Parathyroid adenoma (tissue), 2 donors: ENCODE results near the gene TRIM71.
A peak's percentile ranks its signal among the peaks of the same experiment; 100 is the strongest.
"Not testable (repeated sequence)": the region's sequence is repeated elsewhere in the genome, so short reads cannot be mapped to it uniquely, and the experiment has no call there.

Experiments
- H2AFZ ChIP-seq: fragments of 300-600 bp; sonication (generic); one replicate; pipeline ENCODE4 v1.7.0; 2017; ENCODE audit warnings: antibody characterized with exemption, mild to moderate bottlenecking
- H3K27ac ChIP-seq: fragments of 300-600 bp; sonication (generic); one replicate; pipeline ENCODE4 v1.7.0; 2017
- H3K27me3 ChIP-seq: fragments of 300-600 bp; sonication (generic); one replicate; pipeline ENCODE4 v1.7.0; 2017; ENCODE audit warnings: low read length; ENCODE audit not compliant: control insufficient read depth, insufficient read depth
- H3K36me3 ChIP-seq: fragments of 300-600 bp; sonication (generic); one replicate; pipeline ENCODE4 v1.7.0; 2017; ENCODE audit warnings: low read length; ENCODE audit not compliant: control insufficient read depth, insufficient read depth
- H3K4me1 ChIP-seq: fragments of 300-600 bp; sonication (generic); one replicate; pipeline ENCODE4 v1.7.0; 2017; ENCODE audit warnings: control low read depth
- H3K4me2 ChIP-seq: fragments of 300-600 bp; sonication (generic); one replicate; pipeline ENCODE4 v1.7.0; 2017; ENCODE audit warnings: low read length
- H3K4me3 ChIP-seq: fragments of 300-600 bp; sonication (generic); one replicate; pipeline ENCODE4 v1.7.0; 2017; ENCODE audit warnings: low read depth, low read length
- H3K79me2 ChIP-seq: fragments of 300-600 bp; sonication (generic); one replicate; pipeline ENCODE4 v1.7.0; 2017; ENCODE audit warnings: control low read depth
- H3K9ac ChIP-seq: fragments of 300-600 bp; sonication (generic); one replicate; pipeline ENCODE4 v1.7.0; 2017; ENCODE audit warnings: mild to moderate bottlenecking
- H3K9me3 ChIP-seq: fragments of 300-600 bp; sonication (generic); one replicate; pipeline ENCODE4 v1.7.0; 2017; ENCODE audit warnings: low read length; ENCODE audit not compliant: control insufficient read depth
- CTCF ChIP-seq: fragments of 300-600 bp; sonication (generic); IDR thresholded peaks from one replicate; pipeline ENCODE4 v1.7.0; 2017; ENCODE audit warnings: antibody characterized with exemption, mild to moderate bottlenecking
- donor health status: primary hyperparathyroidism.

The TRIM71 gene

GRCh38 chr3:32842531-32842931, 24.7 kb downstream of the TRIM71 start:
- Histone ChIP-seq H3K27ac (no peak overlapping the region), H3K36me3 (no peaks in the 10 kb centered on the region), H3K79me2 (no peaks in the 10 kb centered on the region), H3K4me2 (no peak overlapping the region), H3K4me3 (no peak overlapping the region), H3K9ac (no peak overlapping the region), H3K4me1 (peaks cover 3% of the 10 kb centered on the region), H3K27me3 (no peaks in the 10 kb centered on the region), H3K9me3 (no peaks in the 10 kb centered on the region), H2AFZ (peak overlapping the region; percentile 34)
- TF ChIP-seq CTCF = no peak

GRCh38 chr3:32842987-32843386, 25.2 kb downstream of the TRIM71 start:
- Histone ChIP-seq H3K36me3 (no peaks in the 10 kb centered on the region), H3K4me2 (no peak overlapping the region), H3K27ac (no peak overlapping the region), H3K4me3 (no peak overlapping the region), H3K9ac (no peak overlapping the region), H3K4me1 (peaks cover 3% of the 10 kb centered on the region), H3K79me2 (no peaks in the 10 kb centered on the region), H3K9me3 (no peaks in the 10 kb centered on the region), H2AFZ (no peak overlapping the region), H3K27me3 (no peaks in the 10 kb centered on the region)
- TF ChIP-seq CTCF = no peak

DNA sequence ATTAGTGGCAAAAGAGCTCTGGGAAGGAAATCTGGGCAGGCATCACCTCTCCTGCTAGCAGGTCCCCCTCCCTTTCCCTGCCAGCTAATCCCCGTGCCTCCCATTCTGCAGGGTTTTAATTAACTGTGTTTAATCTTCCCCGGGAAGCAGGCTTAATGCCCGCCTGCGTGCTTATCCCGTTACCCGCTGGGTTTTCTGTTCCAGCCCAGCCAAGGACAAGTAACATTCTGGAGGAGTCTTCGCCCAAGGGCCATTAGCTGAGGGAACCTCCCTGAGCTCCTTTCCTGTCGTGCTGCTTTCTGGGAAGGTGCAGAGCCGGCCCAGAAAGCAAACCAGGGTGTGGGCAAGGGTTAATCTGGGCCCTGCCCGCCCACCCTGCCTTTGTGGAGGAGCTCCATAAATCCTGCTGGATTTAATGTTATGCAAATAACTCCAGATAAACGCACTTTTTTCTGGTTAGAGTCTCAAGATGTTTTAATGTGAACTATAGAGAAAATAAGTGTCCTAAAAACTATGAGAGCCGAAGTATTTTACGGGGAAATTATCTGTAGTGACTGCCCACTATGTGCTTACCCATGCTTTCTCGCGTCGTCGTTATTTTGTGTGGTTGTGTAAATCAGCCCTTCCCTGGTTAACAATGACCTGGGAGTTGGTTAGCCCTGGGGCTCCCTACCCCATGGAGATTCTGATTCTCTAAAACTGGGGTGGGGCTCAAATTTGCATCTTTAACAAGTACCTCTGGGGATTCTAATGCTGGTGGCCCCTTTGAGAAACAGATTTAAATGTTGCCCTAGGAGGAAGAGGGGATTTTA, 25.9 kb downstream of the TRIM71 start:
- TF ChIP-seq CTCF = no peak
- H3K27ac ChIP-seq = no peak overlapping the region

GRCh38 chr3:32844322-32844654, 26.5 kb downstream of the TRIM71 start:
- H3K36me3 ChIP-seq = no peaks in the 10 kb centered on the region
- no peaks in the 10 kb centered on the region for H3K27me3 ChIP-seq
- peaks cover 3% of the 10 kb centered on the region for H3K4me1 ChIP-seq
- H3K4me3 ChIP-seq = no peak overlapping the region
- no peaks in the 10 kb centered on the region for H3K79me2 ChIP-seq
- TF ChIP-seq CTCF = no peak
- no peak overlapping the region for H3K27ac ChIP-seq
- H3K9ac ChIP-seq = no peak overlapping the region
- H2AFZ ChIP-seq = no peak overlapping the region
- H3K9me3 ChIP-seq = no peaks in the 10 kb centered on the region
- H3K4me2 ChIP-seq = no peak overlapping the region

More for the DNA sequence above, 25.9 kb downstream of the TRIM71 start:
- H2AFZ ChIP-seq = no peak overlapping the region
- no peaks in the 10 kb centered on the region for H3K9me3 ChIP-seq
- peaks cover 3% of the 10 kb centered on the region for H3K4me1 ChIP-seq
- no peak overlapping the region for H3K9ac ChIP-seq
- H3K4me3 ChIP-seq = no peak overlapping the region
- no peaks in the 10 kb centered on the region for H3K27me3 ChIP-seq
- no peaks in the 10 kb centered on the region for H3K36me3 ChIP-seq
- H3K79me2 ChIP-seq = no peaks in the 10 kb centered on the region
- H3K4me2 ChIP-seq = no peak overlapping the region

DNA sequence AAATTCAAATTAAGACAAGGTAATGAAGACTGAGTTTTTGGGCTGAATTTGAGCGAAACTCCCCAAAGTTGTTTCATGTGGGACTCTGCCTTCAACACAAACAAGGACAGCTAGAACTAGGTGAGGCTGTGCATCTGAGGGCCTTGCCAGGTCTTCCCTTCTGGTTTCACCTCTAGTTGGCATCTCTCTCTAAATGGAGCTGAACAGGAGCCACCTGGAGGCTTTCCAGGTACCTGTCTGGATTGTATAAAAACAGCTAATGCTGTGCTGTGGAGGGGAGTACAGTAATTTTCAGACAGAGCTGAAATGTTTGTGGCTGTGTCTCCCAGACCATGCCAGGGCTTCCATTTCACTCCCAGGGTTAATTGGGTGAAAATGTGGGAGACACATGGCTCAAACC, 27.1 kb downstream of the TRIM71 start:
- H3K9me3 ChIP-seq = no peaks in the 10 kb centered on the region
- H2AFZ ChIP-seq = no peak overlapping the region
- no peak overlapping the region for H3K4me3 ChIP-seq
- no peak for TF ChIP-seq CTCF
- H3K4me1 ChIP-seq = peaks cover 3% of the 10 kb centered on the region
- H3K27ac ChIP-seq = no peak overlapping the region
- no peak overlapping the region for H3K4me2 ChIP-seq
- no peaks in the 10 kb centered on the region for H3K27me3 ChIP-seq
- no peaks in the 10 kb centered on the region for H3K36me3 ChIP-seq
- H3K79me2 ChIP-seq = no peaks in the 10 kb centered on the region
- H3K9ac ChIP-seq = no peak overlapping the region

DNA sequence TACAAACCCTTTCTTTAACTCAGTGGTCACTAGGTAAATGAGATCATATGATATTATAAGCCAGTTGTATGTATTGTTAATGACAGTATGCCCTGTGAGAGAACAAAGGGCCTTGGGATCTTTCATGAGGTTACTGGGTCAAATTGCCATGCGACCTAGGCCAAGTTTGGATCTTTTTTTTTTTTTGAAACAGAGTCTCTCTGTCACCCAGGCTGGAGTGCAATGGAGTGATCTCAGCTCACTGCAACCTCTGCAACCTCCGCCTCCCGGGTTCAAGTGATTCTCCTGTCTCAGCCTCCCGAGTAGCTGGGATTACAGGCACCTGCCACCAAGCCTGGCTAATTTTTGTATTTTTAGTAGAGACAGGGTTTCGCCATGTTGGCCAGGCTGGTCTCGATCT, 27.7 kb downstream of the TRIM71 start:
- H3K9me3 ChIP-seq, H3K79me2 ChIP-seq, H3K9ac ChIP-seq, H3K4me2 ChIP-seq, H3K4me3 ChIP-seq, H3K27ac ChIP-seq, H3K27me3 ChIP-seq, H3K4me1 ChIP-seq, H3K36me3 ChIP-seq, H2AFZ ChIP-seq: not testable (repeated sequence)

- not testable (repeated sequence) for H3K4me2 ChIP-seq, H3K4me3 ChIP-seq, H3K27me3 ChIP-seq, H3K27ac ChIP-seq, H3K4me1 ChIP-seq, H3K9me3 ChIP-seq, H3K36me3 ChIP-seq, H3K79me2 ChIP-seq, H2AFZ ChIP-seq, H3K9ac ChIP-seq
These were observed 29.2 kb downstream of the TRIM71 start for GRCh38 chr3:32847045-32847444.
